OCI-LY7 (cell line): ENCODE measurements around the gene NEUROD2. TPM values are rescaled to one million over a fixed set of nuclear protein-coding genes. Genes with fewer than 3 reads are reported as not detected.

Source experiments
- BruUV-seq: library from RNA; stranded (reverse); fragments of 400-500 nt; replicated peaks from 2 replicates; lab custom pipeline; 2021; lab: Mats Ljungman, UMichigan
- CTCF ChIA-PET: fragments of 300-600 bp; sonication (Branson Sonifier 250); formaldehyde crosslinking; loops from one replicate; lab custom pipeline; 2022; ENCODE audit warnings: antibody characterized with exemption; ENCODE audit not compliant: unreplicated experiment; lab: Charles Lee
- POLR2A ChIA-PET: fragments of 300-600 bp; sonication (Branson Sonifier 250); formaldehyde crosslinking; loops from one replicate; lab custom pipeline; 2022; ENCODE audit warnings: antibody characterized with exemption; lab: Charles Lee
- DNase-seq: peaks from one replicate; pipeline ENCODE4 v3.0.0-alpha.2; 2015; ENCODE audit warnings: low spot score
- H2AFZ ChIP-seq: fragments of 200-600 bp; sonication (generic), shearing (Covaris generic); 2 replicates; pipeline ENCODE4 v1.6.1; 2014; ENCODE audit warnings: mild to moderate bottlenecking, antibody characterized with exemption, low read length, moderate library complexity
- H3K27ac ChIP-seq: fragments of 200-600 bp; sonication (generic); 2 replicates; pipeline ENCODE4 v1.5.1; 2014; ENCODE audit warnings: mixed run types, low read depth, mild to moderate bottlenecking, moderate library complexity, low read length, inconsistent platforms; ENCODE audit not compliant: poor library complexity, severe bottlenecking
- H3K36me3 ChIP-seq: fragments of 200-600 bp; sonication (generic); 2 replicates; pipeline ENCODE4 v1.6.1; 2014; ENCODE audit warnings: mild to moderate bottlenecking, antibody characterized with exemption, low read length, moderate library complexity, mixed read lengths; ENCODE audit not compliant: insufficient read depth
- H3K4me1 ChIP-seq: fragments of 200-600 bp; sonication (generic); 2 replicates; pipeline ENCODE4 v1.5.1; 2014; ENCODE audit warnings: mild to moderate bottlenecking, low read length; ENCODE audit not compliant: insufficient read depth, poor library complexity, severe bottlenecking
- H3K4me2 ChIP-seq: fragments of 200-600 bp; sonication (generic); 2 replicates; pipeline ENCODE4 v1.6.1; 2014; ENCODE audit warnings: mild to moderate bottlenecking, low read length
- H3K4me3 ChIP-seq: fragments of 200-600 bp; sonication (generic); 2 replicates; pipeline ENCODE4 v1.5.1; 2014; ENCODE audit warnings: mild to moderate bottlenecking, low read depth, low read length; ENCODE audit not compliant: poor library complexity, severe bottlenecking
- H3K79me2 ChIP-seq: fragments of 200-600 bp; sonication (generic); 2 replicates; pipeline ENCODE4 v1.6.1; 2016; ENCODE audit warnings: low read depth, mild to moderate bottlenecking, low read length, moderate library complexity, mixed read lengths; ENCODE audit not compliant: insufficient read depth
- H3K9me2 ChIP-seq: fragments of 200-600 bp; sonication (generic); 2 replicates; pipeline ENCODE4 v1.6.1; 2016; ENCODE audit warnings: mild to moderate bottlenecking, low read length, mixed read lengths; ENCODE audit not compliant: insufficient read depth
- H3K9me3 ChIP-seq: fragments of 200-600 bp; sonication (generic); 2 replicates; pipeline ENCODE4 v1.6.1; 2014; ENCODE audit warnings: mild to moderate bottlenecking, mixed run types, low read length, mixed read lengths
- H4K20me1 ChIP-seq: fragments of 200-600 bp; sonication (generic); 2 replicates; pipeline ENCODE4 v1.6.1; 2014; ENCODE audit warnings: mild to moderate bottlenecking, antibody characterized with exemption, low read length, moderate library complexity, mixed read lengths; ENCODE audit not compliant: insufficient read depth
- CTCF ChIP-seq: fragments of 200-600 bp; sonication (generic); conservative IDR thresholded peaks from 2 replicates; pipeline ENCODE4 v1.5.1; 2014; ENCODE audit warnings: mild to moderate bottlenecking, antibody characterized with exemption, low read length, moderate library complexity, mixed read lengths
- EZH2phosphoT487 ChIP-seq: fragments of 200-600 bp; sonication (generic); IDR thresholded peaks from 2 replicates; pipeline ENCODE4 v1.6.1; 2018; ENCODE audit warnings: low read depth, borderline replicate concordance, mild to moderate bottlenecking, mixed run types, antibody characterized with exemption, low read length, moderate library complexity, mixed read lengths
- intact Hi-C: fragments of 100-400 bp; cut with micrococcal nuclease; formaldehyde crosslinking; loops from one replicate; pipeline ENCODE4 v1.10.0; 2022; ENCODE audit not compliant: unreplicated experiment
- total RNA-seq, 2 experiments: library from RNA; depleted of rRNA in 1 of 2; stranded (reverse); fragments of >200 nt in 1 of 2; shearing (Covaris generic) in 1 of 2; gene quantifications; 2 replicates each; pipeline ENCODE4 v1.2.3, GENCODE V29; 2014 to 2022

The NEUROD2 gene
- total RNA-seq, 2 experiments from 2014 or later = not detected

- no TSS peak for BruUV-seq
- H3K9me3 ChIP-seq = no peaks in the 10 kb centered on the region
- no peak for DNase-seq
- H3K9me2 ChIP-seq = no peaks in the 10 kb centered on the region
- ChIA-PET CTCF (interaction anchor here (0.6 kb wide), 1 partner anchor 280 kb away, joined by 3 read pairs; no protein-coding TSS in a partner anchor), POLR2A (interaction anchor here (0.7 kb wide), 1 partner anchor 25 kb away, joined by 3 read pairs; no protein-coding TSS in a partner anchor)
- no peak overlapping the region for H3K27ac ChIP-seq
- H3K4me2 ChIP-seq = no peak overlapping the region
- H3K79me2 ChIP-seq = no peaks in the 10 kb centered on the region
- intact Hi-C loops = no loop called here
- no peak overlapping the region for H2AFZ ChIP-seq
- H3K4me1 ChIP-seq = no peaks in the 10 kb centered on the region
- no peak overlapping the region for H3K4me3 ChIP-seq
- no peaks in the 10 kb centered on the region for H4K20me1 ChIP-seq
- peaks cover 9% of the 10 kb centered on the region; the same call in 1 of the 2 replicates for H3K36me3 ChIP-seq
- TF ChIP-seq EZH2phosphoT487 = no peak
- TF ChIP-seq CTCF = no peak
Observed at GRCh38 chr17:39648616-39649366, 41.1 kb upstream of the NEUROD2 start.

GRCh38 chr17:39647256-39647655, 39.5 kb upstream of the NEUROD2 start:
- no peak for DNase-seq
- no peak overlapping the region for H3K4me2 ChIP-seq
- no peak overlapping the region for H3K27ac ChIP-seq
- CTCF ChIA-PET = no interaction called here
- BruUV-seq = no TSS peak
- H2AFZ ChIP-seq = no peak overlapping the region
- H3K9me2 ChIP-seq = no peaks in the 10 kb centered on the region
- H4K20me1 ChIP-seq = no peaks in the 10 kb centered on the region
- TF ChIP-seq EZH2phosphoT487 = no peak
- no peak for TF ChIP-seq CTCF
- H3K36me3 ChIP-seq = peaks cover 5% of the 10 kb centered on the region; the same call in 1 of the 2 replicates
- POLR2A ChIA-PET = no interaction called here
- intact Hi-C loops = no loop called here
- H3K79me2 ChIP-seq = no peaks in the 10 kb centered on the region
- no peaks in the 10 kb centered on the region for H3K4me1 ChIP-seq
- H3K4me3 ChIP-seq = no peak overlapping the region
- no peaks in the 10 kb centered on the region for H3K9me3 ChIP-seq

GRCh38 chr17:39643271-39643670, 35.6 kb upstream of the NEUROD2 start:
- POLR2A ChIA-PET = no interaction called here

More at GRCh38 chr17:39643271-39643670, 35.6 kb upstream of the NEUROD2 start:
- Histone ChIP-seq H3K4me1 (peaks cover 10% of the 10 kb centered on the region), H4K20me1 (peaks cover 4% of the 10 kb centered on the region; the same call in 1 of the 2 replicates), H3K79me2 (peaks cover 11% of the 10 kb centered on the region), H3K9me2 (no peaks in the 10 kb centered on the region), H2AFZ (no peak overlapping the region), H3K36me3 (peaks cover 5% of the 10 kb centered on the region; the same call in 1 of the 2 replicates), H3K4me2 (no peak overlapping the region), H3K27ac (no peak overlapping the region), H3K9me3 (no peaks in the 10 kb centered on the region), H3K4me3 (no peak overlapping the region)
- DNase-seq = no peak
- intact Hi-C loops = no loop called here
- TF ChIP-seq EZH2phosphoT487 (no peak), CTCF (no peak)
- CTCF ChIA-PET = no interaction called here
- BruUV-seq = no TSS peak
